Thyroid gland (tissue), 4 donors: Measurements from ENCODE around the gene IPO7. TPM values are rescaled to one million over a fixed set of nuclear protein-coding genes. Genes with fewer than 3 reads are reported as not detected.
"Not testable (repeated sequence)": the region's sequence is repeated elsewhere in the genome, so short reads cannot be mapped to it uniquely, and the experiment has no call there.

ENCODE experiments used
- DNase-seq, 2 donors: peaks; one replicate each; pipeline ENCODE4 v3.0.0-alpha.2; 2019
- H3K27ac ChIP-seq, 3 donors: fragments of 200-600 bp; sonication (generic); 1 replicate in 2 of 3; 2 replicates in 1 of 3; pipeline ENCODE4 v1.5.1; 2016 to 2019; ENCODE audit warnings: mild to moderate bottlenecking in 1 of 3, moderate library complexity in 1 of 3
- H3K27me3 ChIP-seq: fragments of 200-600 bp; sonication (generic); one replicate; pipeline ENCODE4 v1.5.1; 2019
- H3K36me3 ChIP-seq, 2 donors: fragments of 200-600 bp; sonication (generic); one replicate each; pipeline ENCODE4 v1.5.1; 2016 to 2019
- H3K4me1 ChIP-seq, 2 donors: fragments of 200-600 bp; sonication (generic); one replicate each; pipeline ENCODE4 v1.5.1; 2017 to 2019
- H3K4me3 ChIP-seq, 3 donors: fragments of 200-600 bp; sonication (generic); replicated peaks in 1 of 3; 1 replicate in 2 of 3; 2 replicates in 1 of 3; pipeline ENCODE4 v1.5.1; 2016; ENCODE audit warnings: mild to moderate bottlenecking in 1 of 3
- H3K9me3 ChIP-seq: fragments of 200-600 bp; sonication (generic); one replicate; pipeline ENCODE4 v1.5.1; 2017
- POLR2A ChIP-seq, 2 donors: fragments of 450-650 bp; IDR thresholded peaks; one replicate each; pipeline ENCODE4 v1.6.1; 2017; ENCODE audit warnings: antibody characterized with exemption in 2 of 2, mild to moderate bottlenecking in 2 of 2, moderate library complexity in 1 of 2
- WGBS, 2 donors: methylation state at CpG; one replicate each; pipeline ENCODE4 v1.1.5; 2017; 5-methylcytosine and 5-hydroxymethylcytosine counted together
- intact Hi-C: fragments of 100-400 bp; cut with DNase I; formaldehyde crosslinking; loops from one replicate; pipeline ENCODE4 v1.15.1; 2023
- total RNA-seq, 4 donors: library from RNA; depleted of rRNA; stranded (reverse); fragments of >200 nt; gene quantifications; one replicate each; pipeline ENCODE4 v1.2.3, GENCODE V29; 2016
- TF ChIP-seq, protein P1 (sequence below), 6 experiments: fragments of 200-600 bp in 3 of 6; fragments of 450-650 bp in 3 of 6; sonication (generic) in 3 of 6; IDR thresholded peaks; one replicate each; pipeline ENCODE4 v1.5.1; 2016 to 2019; ENCODE audit warnings: antibody characterized with exemption in 6 of 6, mild to moderate bottlenecking in 2 of 6, inconsistent platforms in 1 of 6, moderate library complexity in 1 of 6

IPO7 gene
- total RNA-seq, 4 donors from 2014 or later: 104 to 185 (median 151) TPM

DNA sequence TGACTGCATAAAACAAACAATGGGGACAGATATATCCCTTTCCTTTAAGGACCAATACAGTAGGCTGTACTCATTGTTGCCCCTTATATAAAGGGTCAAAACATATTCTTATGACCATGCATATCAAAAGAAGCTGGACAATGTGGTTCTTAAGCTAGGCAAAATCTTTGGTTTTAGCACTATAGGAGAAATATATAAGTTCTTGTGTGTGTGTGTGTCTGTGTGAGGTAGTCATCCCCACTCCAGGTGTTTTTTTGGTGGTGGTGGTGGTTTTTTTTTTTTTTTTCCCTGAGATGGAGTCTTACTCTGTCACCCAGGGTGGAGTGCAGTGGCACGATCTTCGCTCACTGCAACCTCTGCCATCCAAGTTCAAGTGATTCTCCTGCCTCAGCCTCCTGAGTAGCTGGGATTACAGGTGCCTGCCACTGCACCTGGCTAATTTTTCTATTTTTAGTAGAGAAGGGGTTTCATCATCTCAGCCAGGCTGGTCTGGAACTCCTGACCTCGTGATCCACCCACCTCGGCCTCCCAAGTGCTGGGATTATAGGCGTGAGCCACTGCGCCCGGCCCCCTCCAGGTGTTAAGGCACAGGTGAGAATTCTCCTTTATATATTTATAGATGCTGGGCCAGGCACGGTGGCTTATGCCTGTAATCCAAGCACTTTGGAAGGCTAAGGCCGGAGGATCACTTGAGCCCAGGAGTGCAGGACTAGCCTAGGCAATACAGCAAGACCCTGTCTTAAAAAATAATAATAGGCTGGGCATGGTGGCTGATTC lies 64.3 kb downstream of the IPO7 start:
- 97 to 100% methylated on average over 9 of the region's 9 CpGs for WGBS, 2 donors
- TF ChIP-seq, protein P1, sequence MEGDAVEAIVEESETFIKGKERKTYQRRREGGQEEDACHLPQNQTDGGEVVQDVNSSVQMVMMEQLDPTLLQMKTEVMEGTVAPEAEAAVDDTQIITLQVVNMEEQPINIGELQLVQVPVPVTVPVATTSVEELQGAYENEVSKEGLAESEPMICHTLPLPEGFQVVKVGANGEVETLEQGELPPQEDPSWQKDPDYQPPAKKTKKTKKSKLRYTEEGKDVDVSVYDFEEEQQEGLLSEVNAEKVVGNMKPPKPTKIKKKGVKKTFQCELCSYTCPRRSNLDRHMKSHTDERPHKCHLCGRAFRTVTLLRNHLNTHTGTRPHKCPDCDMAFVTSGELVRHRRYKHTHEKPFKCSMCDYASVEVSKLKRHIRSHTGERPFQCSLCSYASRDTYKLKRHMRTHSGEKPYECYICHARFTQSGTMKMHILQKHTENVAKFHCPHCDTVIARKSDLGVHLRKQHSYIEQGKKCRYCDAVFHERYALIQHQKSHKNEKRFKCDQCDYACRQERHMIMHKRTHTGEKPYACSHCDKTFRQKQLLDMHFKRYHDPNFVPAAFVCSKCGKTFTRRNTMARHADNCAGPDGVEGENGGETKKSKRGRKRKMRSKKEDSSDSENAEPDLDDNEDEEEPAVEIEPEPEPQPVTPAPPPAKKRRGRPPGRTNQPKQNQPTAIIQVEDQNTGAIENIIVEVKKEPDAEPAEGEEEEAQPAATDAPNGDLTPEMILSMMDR (IDR thresholded peaks at IDR 0.05): no peak
- TF ChIP-seq POLR2A (IDR thresholded peaks at IDR 0.05): no peak
- H3K36me3 ChIP-seq: peaks cover 6 to 12% of the 10 kb centered on the region in 2 donors
- no peaks in the 10 kb centered on the region for H3K9me3 ChIP-seq
- no peak for DNase-seq
- H3K4me1 ChIP-seq: no peaks in the 10 kb centered on the region
- H3K27ac ChIP-seq: no peak overlapping the region
- intact Hi-C loops: no loop called here
- H3K27me3 ChIP-seq: no peaks in the 10 kb centered on the region
- H3K4me3 ChIP-seq: no peak overlapping the region

DNA sequence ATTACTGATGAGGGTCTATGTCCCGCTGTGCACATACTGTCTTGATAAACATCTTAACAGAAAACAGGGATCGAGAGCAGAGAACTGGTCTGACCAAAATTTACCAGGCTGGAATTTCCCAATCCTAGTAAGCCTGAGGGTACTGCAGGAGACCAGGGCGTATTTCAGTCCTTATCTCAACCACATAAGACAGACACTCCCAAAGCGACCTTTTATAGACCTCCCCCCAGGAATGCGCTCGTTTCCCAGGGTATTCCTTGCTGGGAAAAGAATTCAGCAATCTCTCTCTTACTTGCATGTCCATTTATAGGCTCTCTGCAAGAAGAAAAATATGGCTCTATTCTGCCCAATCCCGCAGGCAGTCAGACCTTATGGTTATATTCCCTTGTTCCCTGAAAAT lies 67.6 kb downstream of the IPO7 start:
- H3K27ac ChIP-seq, H3K4me3 ChIP-seq, intact Hi-C loops, DNase-seq, H3K36me3 ChIP-seq, H3K4me1 ChIP-seq, H3K9me3 ChIP-seq, H3K27me3 ChIP-seq: not testable (repeated sequence)
- 89 to 91% methylated on average over 7 of the region's 7 CpGs for WGBS, 2 donors

DNA sequence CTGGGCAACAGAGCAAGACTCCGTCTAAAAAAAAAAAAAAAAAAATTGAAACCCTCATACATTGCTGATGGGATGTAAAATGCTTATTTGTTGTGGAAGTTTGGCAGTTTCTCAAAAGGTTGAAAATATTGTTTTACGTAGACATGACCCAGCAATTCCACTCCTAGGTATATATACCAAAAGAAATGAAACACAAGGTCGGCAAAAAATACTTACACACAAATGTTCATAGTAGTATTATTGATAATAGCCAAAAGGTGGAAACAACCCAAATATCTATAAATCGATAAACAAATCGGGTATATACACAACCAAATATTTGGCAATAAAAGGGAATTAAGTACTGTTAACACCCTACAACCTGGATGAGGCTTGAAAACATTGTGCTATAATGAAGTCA lies 71.3 kb downstream of the IPO7 start:
- Histone ChIP-seq H3K27ac (no peak overlapping the region), H3K36me3 (no peaks in the 10 kb centered on the region), H3K4me1 (peaks cover 4% of the 10 kb centered on the region in 2 donors), H3K27me3 (no peaks in the 10 kb centered on the region), H3K9me3 (no peaks in the 10 kb centered on the region), H3K4me3 (no peak overlapping the region)
- intact Hi-C loops: no loop called here
- WGBS, 2 donors: 93 to 94% methylated on average over 5 of the region's 5 CpGs
- DNase-seq: no peak
- TF ChIP-seq, protein P1 (IDR thresholded peaks at IDR 0.05): no peak
- TF ChIP-seq POLR2A (IDR thresholded peaks at IDR 0.05): no peak

- DNase-seq: peak; percentile 18 to 21
- WGBS, 2 donors: 1 to 2% methylated on average over 23 of the region's 23 CpGs
- intact Hi-C loops: no loop called here
- H3K27ac ChIP-seq: peak overlapping the region; percentile 96 to 100 (median 97)
- no peaks in the 10 kb centered on the region for H3K36me3 ChIP-seq
- peak overlapping the region; percentile 34 to 95 (median 57) for H3K4me3 ChIP-seq
- H3K27me3 ChIP-seq: no peaks in the 10 kb centered on the region
- no peaks in the 10 kb centered on the region for H3K9me3 ChIP-seq
- peaks cover 9 to 14% of the 10 kb centered on the region in 2 donors for H3K4me1 ChIP-seq
- no peak for TF ChIP-seq POLR2A (IDR thresholded peaks at IDR 0.05)
- TF ChIP-seq, protein P1 (IDR thresholded peaks at IDR 0.05): no peak
Observed at GRCh38 chr11:9459667-9460321, 75.3 kb downstream of the IPO7 start.

- intact Hi-C loops: no loop called here
- Histone ChIP-seq H3K27ac (peak within 1 kb of the TSS; percentile 98 to 100 (median 100)), H3K9me3 (no peaks in the 10 kb centered on the region), H3K4me3 (peak within 1 kb of the TSS; percentile 34 to 95 (median 66)), H3K27me3 (no peaks in the 10 kb centered on the region), H3K36me3 (no peaks in the 10 kb centered on the region), H3K4me1 (peaks cover 9 to 14% of the 10 kb centered on the region in 2 donors)
- TF ChIP-seq, protein P1 (IDR thresholded peaks at IDR 0.05): peak in 2 of 6 experiments; percentile 48 to 62
- peak; percentile 93 to 96 for TF ChIP-seq POLR2A (IDR thresholded peaks at IDR 0.05)
- 0 to 1% methylated on average over 35 to 44 of the region's 45 CpGs for WGBS, 2 donors
- DNase-seq: peak; percentile 100
Observed at GRCh38 chr11:9460322-9461062, 76.0 kb downstream of the IPO7 start, which contains the start of gene ZNF143. TSS of gene ZNF143 (plus strand) at chr11:9461012. CDS start at chr11:9471309, 10,297 bp downstream.
